Measurements from ENCODE around the gene STN1.

Gene STN1

GRCh38 chr10:103918053-103918846, at the start of gene STN1:
Gene STN1 (minus strand): TSS chr10:103918184. CDS start chr10:103917594, 590 bp downstream.
- peak; percentile 98 for DNase-seq

GRCh38 chr10:103967448-103968071, 49.6 kb upstream of the STN1 start:
- peak; percentile 74 for DNase-seq

GRCh38 chr10:103966671-103967447, 48.9 kb upstream of the STN1 start, which contains the start of gene SLK:
Gene SLK (plus strand): TSS chr10:103967140. CDS start chr10:103967746, 606 bp downstream.
- DNase-seq = peak; percentile 94

- DNase-seq = no peak
These were observed 42.1 kb upstream of the STN1 start for GRCh38 chr10:103960103-103960502.

GRCh38 chr10:103958996-103959395, 41.0 kb upstream of the STN1 start:
- DNase-seq = no peak

GRCh38 chr10:103954543-103954942, 36.6 kb upstream of the STN1 start:
- DNase-seq = no peak

- DNase-seq = no peak
These were observed 34.0 kb upstream of the STN1 start for GRCh38 chr10:103951942-103952341.

- no peak for DNase-seq
These were observed 33.2 kb upstream of the STN1 start for GRCh38 chr10:103951183-103951582.

GRCh38 chr10:103949728-103950127, 31.7 kb upstream of the STN1 start:
- no peak for DNase-seq

- no peak for DNase-seq
These were observed 30.0 kb upstream of the STN1 start for GRCh38 chr10:103947799-103948516.

- DNase-seq = no peak
These were observed 24.9 kb upstream of the STN1 start for GRCh38 chr10:103942866-103943265.

GRCh38 chr10:103941801-103942200, 23.8 kb upstream of the STN1 start:
- DNase-seq = no peak

- DNase-seq = no peak
These were observed 21.5 kb upstream of the STN1 start for GRCh38 chr10:103939522-103939921.

GRCh38 chr10:103936022-103936421, 18.0 kb upstream of the STN1 start:
- DNase-seq = no peak

- DNase-seq = no peak
These were observed 16.3 kb upstream of the STN1 start for GRCh38 chr10:103934308-103934707.

GRCh38 chr10:103933557-103934121, 15.7 kb upstream of the STN1 start:
- no peak for DNase-seq

- DNase-seq = no peak
These were observed 15.0 kb upstream of the STN1 start for GRCh38 chr10:103932971-103933370.

- no peak for DNase-seq
These were observed 14.3 kb upstream of the STN1 start for GRCh38 chr10:103932271-103932670.

- DNase-seq = no peak
These were observed 13.6 kb upstream of the STN1 start for GRCh38 chr10:103931603-103932002.

- DNase-seq = no peak
These were observed 12.9 kb upstream of the STN1 start for GRCh38 chr10:103930881-103931280.

- DNase-seq = no peak
These were observed 12.5 kb upstream of the STN1 start for GRCh38 chr10:103930449-103930848.

- DNase-seq = no peak
These were observed 11.5 kb upstream of the STN1 start for GRCh38 chr10:103929381-103929921.
